IPS-NIHi11 (cell line): ENCODE measurements around the gene MDH1.
"Not testable (repeated sequence)": the region's sequence is repeated elsewhere in the genome, so short reads cannot be mapped to it uniquely, and the experiment has no call there.

Experiments used
- DNase-seq: peaks from one replicate; pipeline ENCODE4 v3.0.0; 2012; ENCODE audit warnings: mixed read lengths, low spot score

The MDH1 gene

DNA sequence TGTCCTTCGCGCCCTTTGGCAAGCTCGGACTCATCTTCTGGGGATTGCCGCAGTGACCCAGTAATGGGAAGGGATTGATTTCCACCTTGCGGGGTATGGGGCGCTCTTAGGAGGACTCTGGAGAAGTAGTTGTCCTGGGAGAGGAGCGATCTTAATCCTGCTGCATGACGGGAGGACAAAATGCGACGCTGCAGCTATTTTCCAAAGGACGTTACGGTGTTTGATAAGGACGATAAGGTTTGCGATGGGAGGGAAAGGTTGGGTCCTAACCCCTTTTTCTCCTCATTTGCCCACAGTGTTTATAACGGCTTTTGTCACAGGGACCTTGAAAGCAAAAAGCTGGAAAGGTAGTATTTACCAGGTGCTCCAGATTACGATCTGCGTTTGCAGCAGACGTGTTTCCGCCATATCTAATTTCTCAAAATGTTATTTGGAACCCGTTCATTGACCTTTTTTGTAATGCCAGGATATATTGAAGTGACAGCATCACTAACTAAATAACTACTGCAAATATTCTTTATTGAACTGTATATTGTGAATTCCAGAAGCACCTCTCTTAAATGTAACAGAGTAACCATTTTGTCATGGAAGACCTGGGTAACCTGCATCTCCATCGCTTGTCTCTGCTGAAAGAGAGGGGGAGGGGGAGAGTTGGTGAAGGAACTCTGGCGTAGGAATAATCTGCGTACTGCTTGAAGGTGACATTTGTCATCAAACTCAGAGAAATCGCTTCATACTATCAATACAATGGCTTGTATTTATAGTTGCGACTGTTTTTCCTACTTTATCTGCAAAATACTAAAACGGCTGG, 590 bp downstream of the MDH1 start:
- peak; percentile 13 for DNase-seq

DNA sequence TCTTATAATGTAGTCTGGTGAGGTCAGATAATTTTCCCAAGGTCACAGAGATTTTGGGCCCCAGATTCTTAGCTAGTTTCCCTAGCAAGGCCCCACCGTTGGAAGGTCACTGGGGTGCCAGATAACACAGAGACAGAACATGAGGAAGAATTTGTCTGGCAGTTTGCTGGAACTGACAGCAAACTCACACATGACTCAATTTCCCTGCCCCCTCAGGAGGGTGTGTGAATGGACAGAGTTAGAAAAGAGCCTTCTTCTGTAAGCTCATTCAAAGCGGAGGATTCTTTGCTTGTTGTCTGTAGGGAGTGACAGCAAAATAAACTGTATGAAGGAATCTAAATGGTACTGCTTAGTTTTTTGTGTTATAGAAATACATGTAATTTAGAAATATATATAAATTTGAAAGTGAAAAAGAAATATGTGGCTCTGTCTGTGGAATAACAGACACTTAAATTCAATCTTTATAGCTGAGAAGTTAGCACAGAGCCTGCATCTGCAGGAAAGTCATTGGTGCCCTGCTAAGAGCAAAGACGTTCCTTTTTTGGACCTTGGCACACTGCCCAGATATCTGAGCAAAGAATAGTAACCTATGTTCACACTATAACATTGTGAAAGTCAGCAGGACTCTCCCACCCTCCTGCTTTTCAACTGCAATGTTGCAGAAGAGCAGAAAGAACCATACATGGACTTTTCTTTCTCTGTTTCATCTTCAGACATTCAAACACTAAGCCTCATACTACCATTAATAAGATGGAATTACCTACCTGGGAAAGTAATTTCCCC, 2.1 kb downstream of the MDH1 start:
- no peak for DNase-seq

DNA sequence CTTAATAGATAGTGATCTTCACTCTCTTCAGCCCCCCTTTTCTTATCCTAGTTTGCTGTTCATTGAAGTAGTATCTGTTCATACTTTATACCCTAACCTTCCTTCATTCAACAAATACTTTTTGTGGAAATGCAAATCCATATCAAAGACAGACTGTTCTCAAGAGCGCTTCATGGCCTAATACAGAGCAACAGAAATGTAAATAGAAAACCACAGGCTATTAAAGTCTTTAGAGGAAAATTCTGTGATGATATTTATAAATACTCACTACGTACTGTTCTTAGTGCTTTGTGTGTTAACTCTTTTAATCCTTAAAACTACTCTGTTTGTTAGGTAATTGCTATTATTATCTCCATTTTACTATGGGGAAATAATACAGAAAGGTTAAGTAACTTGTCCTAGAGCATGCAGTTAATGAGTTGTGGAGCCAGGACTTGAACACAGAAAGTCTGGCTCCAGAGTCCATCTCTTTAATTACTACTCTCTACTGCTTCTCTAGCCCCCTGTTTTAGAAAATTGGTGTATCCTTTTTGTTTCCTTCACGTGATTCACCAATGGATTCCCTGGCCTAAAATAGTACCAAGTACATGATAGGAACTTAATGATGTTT, 2.9 kb downstream of the MDH1 start:
- DNase-seq, result no peak

DNA sequence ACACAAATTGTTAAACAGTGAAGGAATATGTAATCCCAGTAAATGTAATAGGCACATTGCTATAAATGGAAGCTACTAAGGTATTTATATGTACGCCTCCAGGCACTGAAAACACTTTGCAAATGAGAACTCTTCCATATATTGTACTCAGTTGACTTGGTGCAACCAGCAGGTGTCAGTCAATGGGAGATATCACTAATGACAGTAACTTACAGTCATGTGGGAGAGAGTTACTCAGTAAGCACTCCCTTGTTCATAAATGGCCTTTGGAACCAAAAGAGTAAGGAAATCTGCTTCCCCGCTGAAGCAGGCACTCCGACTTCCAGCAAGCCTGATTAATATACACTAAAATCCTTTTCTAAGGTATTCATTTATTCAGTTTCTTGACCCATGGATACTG, 5.9 kb downstream of the MDH1 start:
- no peak for DNase-seq

DNA sequence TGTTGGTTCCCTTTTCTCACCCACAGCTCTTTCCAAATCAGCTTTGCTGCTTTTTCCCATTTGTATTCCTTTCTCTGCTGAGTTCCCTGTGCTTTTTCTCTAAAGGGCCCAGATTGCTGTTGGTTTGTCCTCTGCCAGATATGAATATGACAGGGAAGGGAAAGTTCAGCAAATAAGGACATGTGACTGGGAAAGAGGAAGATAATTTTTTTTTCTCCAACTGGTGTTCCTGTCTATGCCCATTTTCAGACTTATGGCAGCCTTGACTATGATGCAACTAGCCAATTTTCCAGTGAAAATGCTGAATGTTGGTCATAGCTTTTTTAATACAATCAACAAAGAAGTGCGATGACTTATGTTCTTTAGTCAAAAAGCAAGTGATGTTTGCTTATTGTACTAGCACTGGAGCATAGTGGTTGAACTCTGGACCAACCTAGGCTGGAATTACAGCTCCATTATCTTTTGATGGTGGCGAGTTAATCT, 7.7 kb downstream of the MDH1 start:
- DNase-seq, result no peak

DNA sequence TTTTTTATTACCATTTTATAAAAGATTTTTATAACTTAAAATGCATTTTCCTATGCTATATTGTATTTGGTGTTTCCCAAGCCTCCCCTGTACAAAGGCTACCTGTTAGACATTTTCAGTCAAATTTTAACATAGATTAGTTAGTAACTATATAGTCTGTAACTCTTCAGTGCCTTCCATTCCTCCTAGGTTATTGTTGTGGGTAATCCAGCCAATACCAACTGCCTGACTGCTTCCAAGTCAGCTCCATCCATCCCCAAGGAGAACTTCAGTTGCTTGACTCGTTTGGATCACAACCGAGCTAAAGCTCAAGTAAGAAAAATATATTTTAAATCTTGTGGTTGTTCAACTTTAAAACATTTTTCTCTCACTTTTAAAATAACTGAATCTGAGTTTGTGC, 10.2 kb downstream of the MDH1 start:
- DNase-seq, result no peak

DNA sequence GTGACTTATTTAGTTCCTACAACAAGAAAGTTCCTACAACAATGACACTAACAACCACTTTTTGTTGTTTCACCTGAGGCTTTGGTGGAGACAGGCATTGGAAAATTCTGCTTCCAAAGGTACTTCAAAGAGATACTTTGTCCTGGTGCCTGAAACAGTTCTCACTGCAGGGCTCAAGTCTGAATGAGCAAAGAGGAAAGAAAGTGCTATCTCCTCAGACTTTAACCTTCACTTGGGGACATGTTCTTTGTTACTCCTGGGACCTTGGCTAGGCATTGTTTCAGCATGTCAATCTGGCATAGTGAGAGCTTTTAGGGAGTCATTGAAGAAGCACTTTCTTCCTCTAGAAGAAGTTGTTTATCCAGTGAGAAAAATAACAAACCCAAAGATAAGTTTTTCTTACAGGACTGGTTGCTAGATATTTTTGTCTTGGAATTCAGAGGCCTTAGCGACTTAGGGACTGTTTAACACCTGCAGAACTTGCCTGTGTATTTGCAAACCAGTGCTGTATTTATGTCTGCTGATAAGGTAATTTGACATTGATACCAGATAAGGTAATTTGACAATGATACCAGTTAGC, 12.2 kb downstream of the MDH1 start:
- DNase-seq, result no peak

DNA sequence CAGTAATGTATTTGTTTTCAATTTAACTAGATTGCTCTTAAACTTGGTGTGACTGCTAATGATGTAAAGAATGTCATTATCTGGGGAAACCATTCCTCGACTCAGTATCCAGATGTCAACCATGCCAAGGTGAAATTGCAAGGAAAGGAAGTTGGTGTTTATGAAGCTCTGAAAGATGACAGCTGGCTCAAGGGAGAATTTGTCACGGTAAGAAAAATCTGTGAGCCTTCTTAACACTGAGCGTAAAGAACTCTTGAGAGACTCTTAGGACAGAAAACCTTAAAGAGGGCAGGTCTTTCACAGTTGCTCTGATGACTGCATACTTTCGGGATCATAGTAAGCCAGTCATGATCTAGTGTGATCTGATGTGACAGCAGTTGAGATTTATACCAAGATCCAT, 15.9 kb downstream of the MDH1 start:
- no peak for DNase-seq

DNA sequence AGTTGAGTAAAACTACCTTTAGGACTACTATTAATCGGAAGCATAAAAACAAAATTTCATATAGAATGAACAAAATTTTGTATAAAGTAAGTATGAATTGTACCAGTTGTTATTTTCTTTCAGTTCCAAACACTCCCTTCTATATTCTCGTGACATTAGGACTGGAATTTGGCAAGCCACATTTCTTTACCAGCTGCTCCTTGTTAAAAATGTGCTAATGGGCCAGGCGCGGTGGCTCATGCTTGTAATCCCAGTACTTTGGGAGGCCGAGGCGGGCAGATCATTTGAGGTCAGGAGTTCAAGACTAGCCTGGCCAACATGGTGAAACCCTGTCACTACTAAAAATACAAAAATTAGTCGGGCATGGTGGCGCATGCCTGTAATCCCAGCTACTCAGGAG, 20.1 kb downstream of the MDH1 start:
- DNase-seq, result not testable (repeated sequence)

DNA sequence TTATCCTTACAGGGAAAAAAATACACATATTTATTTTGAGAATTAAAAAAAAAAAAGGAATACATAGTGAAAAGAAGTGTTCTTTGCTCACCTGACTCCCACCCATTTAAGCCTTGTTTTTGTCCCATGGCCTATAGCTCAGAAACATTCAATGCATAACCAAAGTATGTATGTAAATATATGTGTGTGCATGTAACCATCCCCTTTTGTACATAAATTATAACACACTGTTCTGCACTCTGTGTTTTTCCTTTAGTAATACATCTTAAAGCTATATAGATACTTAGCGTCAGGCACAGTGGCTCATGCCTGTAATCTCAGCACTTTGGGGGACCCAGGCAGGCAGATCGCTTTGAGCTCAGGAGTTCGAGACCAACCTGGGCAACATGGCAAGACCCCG, 21.8 kb downstream of the MDH1 start:
- no peak for DNase-seq

DNA sequence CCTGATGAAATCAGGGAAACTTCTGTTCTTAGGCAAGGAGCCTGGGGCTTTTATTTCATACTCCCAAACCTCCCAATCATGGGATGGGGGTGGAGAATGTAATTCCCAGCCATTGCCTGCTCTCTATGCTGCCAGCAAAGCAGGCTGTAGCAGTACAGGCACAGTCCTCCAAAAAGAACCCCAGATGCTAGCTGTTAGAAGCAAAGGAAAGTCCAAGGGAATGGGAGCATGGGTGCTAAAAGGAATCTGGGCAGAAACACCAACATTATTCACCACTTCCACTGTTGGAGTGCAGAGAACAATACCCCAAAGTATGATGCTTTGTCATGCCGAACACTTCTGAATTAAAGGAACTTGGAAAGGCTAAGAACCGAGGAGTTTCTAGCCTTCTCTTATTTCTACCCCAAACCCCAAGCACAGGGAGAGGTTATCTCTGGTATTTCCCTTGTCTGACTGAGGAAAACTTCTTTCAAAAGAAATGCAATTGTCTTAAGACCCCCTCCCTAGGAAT, 24.7 kb downstream of the MDH1 start:
- DNase-seq, result no peak

DNA sequence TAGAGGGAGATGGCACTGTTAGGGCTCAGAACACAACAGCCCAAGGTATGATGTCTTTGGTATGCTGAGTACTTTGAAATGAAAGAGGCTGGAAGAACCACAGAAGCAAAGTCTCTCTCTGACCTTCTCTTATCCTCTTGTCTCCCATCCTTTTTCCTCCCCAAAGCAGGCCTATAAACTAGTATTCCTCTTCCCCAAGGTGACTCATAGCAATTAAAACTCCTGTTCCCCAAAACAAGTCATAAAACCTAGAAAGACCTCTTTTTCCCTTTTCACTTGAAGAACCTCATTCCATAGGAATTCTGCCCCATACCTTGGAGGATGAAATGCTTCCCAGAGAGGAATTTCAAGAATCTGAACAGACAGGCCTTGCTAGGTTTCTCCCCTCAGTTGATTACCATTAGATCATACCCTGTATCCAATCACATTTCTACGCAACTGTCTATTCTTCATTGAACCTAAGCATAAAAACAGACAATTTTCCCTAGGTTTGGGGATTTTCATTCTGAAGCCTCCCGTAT, 25.7 kb downstream of the MDH1 start:
- DNase-seq, result peak; percentile 45

DNA sequence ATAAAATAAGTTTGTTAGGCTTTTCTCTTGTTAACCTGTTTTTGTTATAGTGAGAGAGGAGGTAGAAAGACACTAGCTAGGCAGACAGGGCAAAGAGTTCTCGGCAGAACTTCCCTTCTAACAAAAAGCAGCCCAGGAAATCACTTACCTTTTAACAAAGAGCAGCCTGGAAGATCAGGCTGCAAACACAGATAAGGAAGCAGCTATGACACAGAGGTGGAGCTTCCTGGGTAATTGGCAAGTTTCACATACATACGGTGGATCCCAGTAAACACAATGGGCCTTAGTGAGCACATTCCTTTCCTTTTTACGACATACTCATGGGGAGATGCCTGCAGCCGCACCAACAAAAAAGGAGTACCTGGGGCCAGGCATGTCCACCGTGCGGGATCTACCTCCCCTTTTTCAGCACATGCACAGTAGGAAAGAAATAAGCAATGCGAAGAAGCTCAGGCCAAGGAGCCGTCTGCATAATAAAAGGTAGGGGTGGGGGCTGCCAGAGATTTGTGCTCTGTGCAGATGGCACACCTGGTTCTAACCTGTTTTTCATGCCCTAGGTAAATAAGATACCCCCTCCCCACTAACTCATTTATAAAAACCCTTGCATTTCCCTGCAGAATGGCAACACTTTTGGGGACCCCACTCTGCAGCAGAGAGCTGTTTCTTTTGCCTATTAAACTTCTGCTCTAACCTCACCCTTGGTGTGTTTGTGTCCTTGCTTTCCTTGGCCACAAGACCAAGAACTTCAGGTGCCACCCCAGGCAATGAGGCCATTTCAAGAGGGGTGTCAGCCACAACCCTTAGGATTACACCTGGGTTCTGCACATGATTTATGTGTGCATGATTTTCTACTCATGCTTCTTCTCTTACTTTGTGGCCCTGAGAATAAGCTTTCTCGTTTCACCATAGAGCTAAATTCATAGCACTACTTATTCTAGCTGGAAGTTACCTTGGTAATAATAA, 26.5 kb downstream of the MDH1 start:
- DNase-seq, result peak; percentile 55

DNA sequence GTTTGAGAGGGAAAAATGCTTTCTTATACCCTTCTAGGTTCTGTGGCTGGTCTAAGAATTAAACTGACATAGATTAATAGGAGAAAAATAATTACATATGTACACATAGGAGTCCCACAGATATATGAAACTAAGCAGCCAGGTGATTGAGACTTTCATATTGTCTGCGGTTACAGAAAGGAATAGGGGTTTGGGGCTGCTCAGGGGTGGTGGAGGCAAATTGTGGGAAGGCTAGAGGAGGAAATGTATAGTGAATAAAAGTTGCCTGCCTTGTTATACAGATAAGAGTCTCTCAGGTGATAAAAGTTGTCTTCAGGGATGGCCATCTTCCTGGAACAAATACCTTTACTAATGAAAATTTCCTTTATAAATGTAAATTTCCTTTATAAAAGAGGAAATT, 28.6 kb downstream of the MDH1 start:
- no peak for DNase-seq

DNA sequence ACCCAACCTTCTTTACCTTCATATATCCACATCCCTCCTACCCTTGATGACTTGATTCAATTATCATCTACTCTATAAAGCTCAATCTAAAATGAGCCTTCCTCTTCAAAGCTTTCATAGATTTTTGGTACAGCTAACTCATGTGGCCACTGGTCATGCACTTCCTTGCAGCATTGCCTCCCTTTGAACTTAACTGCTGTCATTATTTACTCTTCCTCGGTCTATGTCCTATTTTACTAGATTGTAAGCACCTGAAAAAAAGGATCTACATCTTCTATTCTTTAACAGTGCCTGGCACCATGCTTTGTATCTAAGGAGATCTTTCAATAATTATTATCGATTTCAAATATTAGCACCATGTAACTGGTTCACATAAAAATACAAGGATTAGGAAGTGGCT, 30.6 kb downstream of the MDH1 start:
- no peak for DNase-seq

DNA sequence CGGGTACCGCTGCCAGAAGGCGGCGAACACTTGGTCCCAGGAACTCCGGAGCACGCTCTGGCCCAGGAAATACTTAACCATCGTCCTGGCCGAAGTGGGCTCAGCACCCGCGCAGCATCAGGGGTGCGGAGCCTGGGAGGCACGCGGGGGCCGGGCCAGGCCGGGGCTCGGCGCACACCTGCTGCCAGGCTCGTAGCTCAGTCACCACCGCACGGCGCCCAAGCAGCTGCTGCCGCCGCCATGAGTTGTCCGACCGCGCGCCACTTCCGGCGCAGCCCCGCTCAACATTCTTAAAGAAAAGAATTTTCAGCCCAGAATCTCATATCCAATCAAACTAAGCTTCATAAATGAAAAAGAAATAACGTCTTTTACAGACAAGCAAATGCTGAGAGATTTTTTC, 34.0 kb downstream of the MDH1 start:
- DNase-seq, result no peak

DNA sequence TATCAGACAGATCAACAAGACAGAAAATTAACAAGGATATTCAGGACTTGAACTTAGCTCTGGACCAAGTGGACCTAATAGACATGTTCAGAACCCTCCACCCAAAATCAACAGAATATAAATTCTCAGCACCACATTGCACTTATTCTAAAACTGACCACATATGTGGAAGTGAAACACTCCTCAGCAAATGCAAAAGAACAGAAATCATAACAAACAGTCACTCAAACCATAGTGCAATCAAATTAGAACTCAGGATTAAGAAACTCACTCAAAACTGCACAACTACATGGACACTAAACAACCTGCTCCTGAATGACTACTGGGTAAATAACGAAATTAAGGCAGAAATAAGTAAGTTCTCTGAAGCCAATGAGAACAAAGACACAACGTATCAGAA, 35.0 kb downstream of the MDH1 start:
- DNase-seq, result not testable (repeated sequence)

DNA sequence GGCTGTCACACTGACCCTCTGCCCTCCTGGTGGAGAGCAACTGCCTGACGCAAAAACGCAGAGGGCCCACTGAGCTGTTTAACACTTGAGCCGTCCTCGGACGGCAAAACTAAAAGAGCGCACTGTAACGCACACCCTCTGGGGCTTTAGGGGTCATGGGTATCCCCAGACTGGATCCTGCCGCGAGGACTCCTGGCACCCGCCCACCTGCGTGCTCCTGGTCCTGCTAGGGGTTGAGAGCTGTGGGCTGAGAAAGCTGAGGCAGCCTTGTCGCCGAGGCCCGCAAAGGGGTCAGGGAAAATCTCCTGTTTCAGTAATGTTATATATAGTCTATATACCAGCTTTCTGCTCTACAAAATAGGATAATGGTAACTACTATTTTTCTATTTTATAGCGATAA, 39.1 kb downstream of the MDH1 start:
- no peak for DNase-seq

DNA sequence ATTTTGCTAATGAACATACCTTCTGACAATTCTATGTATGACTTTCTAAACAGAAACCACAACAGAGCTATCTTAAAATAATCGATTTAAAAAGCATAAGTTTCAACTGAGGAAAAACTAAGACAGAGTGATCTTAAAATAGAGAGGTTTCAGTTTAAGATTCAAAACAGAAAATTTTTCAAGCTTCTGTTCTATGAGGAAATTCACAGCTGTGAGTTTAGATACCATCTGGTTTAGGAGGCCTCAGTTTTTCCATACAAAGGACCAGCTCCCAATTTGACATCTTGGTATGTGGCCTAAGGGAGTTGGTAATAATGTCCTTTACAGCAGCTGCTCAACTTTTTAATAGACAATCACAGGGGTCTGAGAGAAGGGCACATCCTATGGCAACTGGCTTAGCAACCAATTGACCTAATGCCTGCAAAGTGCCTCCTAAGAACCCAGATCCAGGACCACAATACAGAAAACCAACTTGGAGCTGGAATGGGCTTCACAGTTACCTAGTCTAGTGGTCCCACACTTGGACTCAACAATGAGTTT, 39.7 kb downstream of the MDH1 start:
- no peak for DNase-seq

DNA sequence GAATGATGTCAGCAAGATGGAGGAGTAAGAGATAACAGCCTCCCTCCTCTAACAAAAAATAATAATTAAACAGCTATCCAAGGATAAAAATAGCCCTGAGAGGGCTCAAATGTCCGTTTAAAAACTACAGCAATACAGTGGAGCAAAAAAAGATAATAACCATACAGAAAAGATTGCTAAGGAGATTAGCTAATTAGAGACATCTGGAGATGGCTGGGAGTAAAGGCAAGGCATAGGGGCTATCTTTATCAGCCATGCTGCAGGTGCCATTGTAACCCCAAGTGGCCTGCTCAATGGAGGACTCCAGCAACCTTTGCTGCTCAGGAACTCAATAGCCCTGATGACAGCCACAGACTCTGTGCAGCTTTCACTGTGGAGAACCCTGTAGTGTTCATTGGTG, 42.7 kb downstream of the MDH1 start:
- no peak for DNase-seq

DNA sequence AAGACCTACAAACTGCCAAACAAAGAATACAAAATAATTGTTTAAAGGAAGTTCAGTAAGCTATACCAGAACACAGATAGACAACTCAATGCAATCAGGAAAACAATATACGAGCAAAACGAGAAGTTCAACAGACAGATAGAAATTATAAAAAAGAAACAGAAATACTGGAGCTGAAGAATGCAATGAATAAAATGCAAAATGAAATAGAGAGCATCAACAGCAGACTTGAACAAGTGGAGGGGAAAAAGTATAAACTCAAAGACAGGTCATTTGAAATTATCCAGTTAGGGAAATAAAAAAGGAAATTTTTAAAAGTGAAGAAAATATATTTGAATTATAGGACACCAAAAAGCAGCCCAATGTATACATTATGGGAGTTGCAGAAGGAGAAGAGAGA, 43.6 kb downstream of the MDH1 start:
- DNase-seq, result no peak
